Prostate gland (tissue), 2 donors: ENCODE measurements around the gene DEFB114. TPM values are rescaled to one million over a fixed set of nuclear protein-coding genes. Genes with fewer than 3 reads are reported as not detected.

Source experiments
- DNase-seq: peaks from one replicate; pipeline ENCODE4 v3.0.0-alpha.2; 2019; ENCODE audit warnings: low spot score
- H3K27ac ChIP-seq, 2 donors: fragments of 200-600 bp; sonication (generic); 2 replicates each; pipeline ENCODE4 v1.5.1; 2017 to 2019
- H3K27me3 ChIP-seq: fragments of 200-600 bp; sonication (generic); replicated peaks from 2 replicates; pipeline ENCODE4 v1.5.1; 2019; ENCODE audit not compliant: insufficient read depth
- H3K36me3 ChIP-seq, 2 donors: fragments of 200-600 bp; sonication (generic); 1 replicate in 1 of 2; 2 replicates in 1 of 2; pipeline versions ENCODE4 v1.5.1 to v1.8.1; 2017 to 2019
- H3K4me1 ChIP-seq: fragments of 200-600 bp; sonication (generic); replicated peaks from 2 replicates; pipeline ENCODE4 v1.5.1; 2019
- H3K4me3 ChIP-seq, 2 donors: fragments of 200-600 bp; sonication (generic); 2 replicates each; pipeline ENCODE4 v1.5.1; 2017 to 2019
- H3K9me3 ChIP-seq: fragments of 200-600 bp; sonication (generic); 2 replicates; pipeline ENCODE4 v1.5.1; 2017
- CTCF ChIP-seq, 4 experiments: fragments of 200-600 bp in 2 of 4; fragments of 450-650 bp in 2 of 4; sonication (generic) in 2 of 4; IDR thresholded peaks; 1 replicate in 3 of 4; 2 replicates in 1 of 4; pipeline ENCODE4 v1.5.1; 2016 to 2019; ENCODE audit warnings: antibody characterized with exemption in 4 of 4, mild to moderate bottlenecking in 2 of 4, moderate library complexity in 2 of 4
- POLR2A ChIP-seq: fragments of 450-650 bp; IDR thresholded peaks from one replicate; pipeline ENCODE4 v1.6.1; 2016; ENCODE audit warnings: antibody characterized with exemption, mild to moderate bottlenecking
- POLR2AphosphoS5 ChIP-seq: sonication (generic); formaldehyde crosslinking; IDR thresholded peaks from one replicate; pipeline ENCODE4 v1.6.1; 2017; ENCODE audit warnings: antibody characterized with exemption
- WGBS: methylation state at CpG from one replicate; pipeline ENCODE4 v1.1.5; 2018; 5-methylcytosine and 5-hydroxymethylcytosine counted together
- intact Hi-C: fragments of 100-400 bp; cut with DNase I; formaldehyde crosslinking; loops from one replicate; pipeline ENCODE4 v1.14.2; 2022
- total RNA-seq, 2 donors: library from RNA; depleted of rRNA; stranded (reverse); fragments of >200 nt; gene quantifications; one replicate each; pipeline ENCODE4 v1.1.0, GENCODE V29; 2016

The DEFB114 gene
- not detected for total RNA-seq

- Histone ChIP-seq H3K27ac (no peak within 1 kb of the TSS), H3K27me3 (no peaks in the 10 kb centered on the region), H3K4me3 (no peak within 1 kb of the TSS), H3K4me1 (no peaks in the 10 kb centered on the region), H3K36me3 (no peaks in the 10 kb centered on the region), H3K9me3 (no peaks in the 10 kb centered on the region)
- TF ChIP-seq CTCF (IDR thresholded peaks at IDR 0.05) (no peak), POLR2AphosphoS5 (no peak), POLR2A (no peak)
- intact Hi-C loops, result no loop called here
- 64% methylated on average over 2 of the region's 2 CpGs for WGBS
- DNase-seq, result no peak
Measured at GRCh38 chr6:49964064-49964463, at the start of gene DEFB114. Gene DEFB114 (minus strand): TSS chr6:49964164. CDS start chr6:49964105, 59 bp downstream.

- Histone ChIP-seq H3K9me3 (no peaks in the 10 kb centered on the region), H3K4me1 (no peaks in the 10 kb centered on the region), H3K27me3 (no peaks in the 10 kb centered on the region), H3K4me3 (no peak overlapping the region), H3K36me3 (no peaks in the 10 kb centered on the region), H3K27ac (no peak overlapping the region)
- intact Hi-C loops, result no loop called here
- 71% methylated on average over 3 of the region's 3 CpGs for WGBS
- TF ChIP-seq CTCF (IDR thresholded peaks at IDR 0.05) (no peak), POLR2AphosphoS5 (no peak), POLR2A (no peak)
- no peak for DNase-seq
Measured at GRCh38 chr6:50007819-50008218, 43.9 kb upstream of the DEFB114 start.

GRCh38 chr6:50003139-50003538 is 39.2 kb upstream of the DEFB114 start:
- Histone ChIP-seq H3K4me1 (no peaks in the 10 kb centered on the region), H3K27ac (no peak overlapping the region), H3K27me3 (no peaks in the 10 kb centered on the region), H3K4me3 (no peak overlapping the region), H3K9me3 (no peaks in the 10 kb centered on the region), H3K36me3 (no peaks in the 10 kb centered on the region)
- TF ChIP-seq POLR2AphosphoS5, result no peak
- no peak for TF ChIP-seq CTCF (IDR thresholded peaks at IDR 0.05)
- DNase-seq, result no peak
- WGBS, result 40% methylated on average over 3 of the region's 3 CpGs
- intact Hi-C loops, result no loop called here

GRCh38 chr6:49995278-49995677 is 31.3 kb upstream of the DEFB114 start:
- Histone ChIP-seq H3K36me3 (no peaks in the 10 kb centered on the region), H3K27me3 (no peaks in the 10 kb centered on the region), H3K9me3 (no peaks in the 10 kb centered on the region), H3K4me3 (no peak overlapping the region), H3K27ac (no peak overlapping the region), H3K4me1 (no peaks in the 10 kb centered on the region)
- intact Hi-C loops, result no loop called here
- no peak for DNase-seq
- TF ChIP-seq POLR2A (no peak), POLR2AphosphoS5 (no peak), CTCF (IDR thresholded peaks at IDR 0.05) (no peak)

- Histone ChIP-seq H3K27me3 (no peaks in the 10 kb centered on the region), H3K4me1 (no peaks in the 10 kb centered on the region), H3K27ac (no peak overlapping the region), H3K36me3 (no peaks in the 10 kb centered on the region), H3K9me3 (no peaks in the 10 kb centered on the region), H3K4me3 (no peak overlapping the region)
- 58% methylated on average over 2 of the region's 2 CpGs for WGBS
- DNase-seq, result no peak
- intact Hi-C loops, result no loop called here
- TF ChIP-seq POLR2A (no peak), POLR2AphosphoS5 (no peak), CTCF (IDR thresholded peaks at IDR 0.05) (no peak)
Measured at GRCh38 chr6:49988900-49989299, 24.9 kb upstream of the DEFB114 start.
